Right lobe of liver (tissue), 6 donors: ENCODE measurements around the gene HYAL1. TPM values are rescaled to one million over a fixed set of nuclear protein-coding genes. Genes with fewer than 3 reads are reported as not detected.

Experiments used
- ATAC-seq, 4 donors: fragments of 200-7000 bp; cut with Tn5 transposase; one replicate each; pipeline ENCODE4 v1.9.1; 2020; ENCODE audit warnings: mild to moderate bottlenecking in 4 of 4, moderate library complexity in 4 of 4
- DNase-seq, 3 donors: peaks; one replicate each; pipeline ENCODE4 v3.0.0-alpha.2; 2020
- H3K27ac ChIP-seq, 3 donors: fragments of 200-600 bp; one replicate each; pipeline ENCODE4 v1.8.0; 2022
- H3K27me3 ChIP-seq, 2 donors: fragments of 200-600 bp; one replicate each; pipeline ENCODE4 v1.8.0; 2022
- H3K36me3 ChIP-seq, 4 donors: fragments of 200-600 bp; sonication (generic) in 1 of 4; one replicate each; pipeline versions ENCODE4 v1.5.1 to v1.8.0; 2017 to 2022; ENCODE audit warnings: control low read depth in 1 of 4
- H3K4me1 ChIP-seq, 4 donors: fragments of 200-600 bp; sonication (generic) in 1 of 4; one replicate each; pipeline versions ENCODE4 v1.5.1 to v1.8.0; 2017 to 2022; ENCODE audit warnings: control low read depth in 1 of 4
- H3K4me3 ChIP-seq, 3 donors: fragments of 200-600 bp; one replicate each; pipeline ENCODE4 v1.8.0; 2022
- H3K9me3 ChIP-seq, 4 donors: fragments of 200-600 bp; sonication (generic) in 1 of 4; one replicate each; pipeline versions ENCODE4 v1.5.1 to v1.8.0; 2017 to 2022; ENCODE audit warnings: control low read depth in 1 of 4
- CTCF ChIP-seq, 4 donors: fragments of 200-600 bp in 3 of 4; fragments of 450-650 bp in 1 of 4; IDR thresholded peaks; one replicate each; pipeline versions ENCODE4 v1.5.1 to v1.8.0; 2016 to 2022; ENCODE audit warnings: antibody characterized with exemption in 4 of 4, mild to moderate bottlenecking in 2 of 4
- POLR2A ChIP-seq: fragments of 450-650 bp; IDR thresholded peaks from one replicate; pipeline ENCODE4 v1.6.1; 2017; ENCODE audit warnings: antibody characterized with exemption, mild to moderate bottlenecking
- WGBS: methylation state at CpG from one replicate; pipeline ENCODE4 v1.1.6; 2018; ENCODE audit warnings: low coverage, low lambda C conversion rate; ENCODE audit not compliant: insufficient coverage; ENCODE audit errors: missing lambda C conversion rate; 5-methylcytosine and 5-hydroxymethylcytosine counted together
- intact Hi-C, 2 donors: fragments of 100-400 bp; cut with DNase I; formaldehyde crosslinking; loops; one replicate each; pipeline versions ENCODE4 v1.11.2 to v1.14.1; 2022
- total RNA-seq, 6 experiments: library from RNA; depleted of rRNA in 2 of 6; stranded (reverse); fragments of >200 nt in 2 of 6; fragmentation: NEBNext Ultra II Directional in 3 of 6; extraction: Animal tissue kit (Norgen Biotek cat#: 25700) in 3 of 6; gene quantifications; one replicate each; pipeline versions ENCODE4 v1.1.0 to v1.2.4, GENCODE V29; 2016 to 2023
- donor health status: DM: no; HTN: yes; CAD: no.
- donor health status: DM: no; HTN: no; CAD: no.
- donor health status: DM: no; HTN: no; CAD: no.
- donor health status: DM: no; HTN: yes; CAD: no.
- donor health status: DM: no; HTN: yes; CAD: no.

The HYAL1 gene
- total RNA-seq, 6 experiments from 2014 or later: 90.6 to 157 (median 136) TPM

- Histone ChIP-seq H3K4me1 (peaks cover 0 to 33% (median 15%) of the 10 kb centered on the region in 4 donors), H3K36me3 (peaks cover 4 to 21% (median 9%) of the 10 kb centered on the region in 4 donors), H3K27me3 (no peaks in the 10 kb centered on the region), H3K9me3 (no peaks in the 10 kb centered on the region), H3K4me3 (no peak overlapping the region), H3K27ac (no peak overlapping the region)
- no peak for TF ChIP-seq CTCF (IDR thresholded peaks at IDR 0.05)
- no peak for ATAC-seq
- intact Hi-C loops: loop anchor here in 1 of 2 donors (5.0 kb wide), 1 partner anchor 49 kb away; the partner anchor contains the start of gene LSMEM2
- no peak for DNase-seq
- WGBS: 84% methylated on average over 4 of the region's 8 CpGs
These were observed 22.8 kb upstream of the HYAL1 start for GRCh38 chr3:50326182-50326541.

GRCh38 chr3:50325497-50326181 lies 22.3 kb upstream of the HYAL1 start:
- peaks cover 0 to 16% (median 5%) of the 10 kb centered on the region in 4 donors for H3K36me3 ChIP-seq
- ATAC-seq (no peak), DNase-seq (no peak)
- no peak overlapping the region for H3K27ac ChIP-seq
- WGBS: 65% methylated on average over 5 of the region's 11 CpGs
- H3K4me1 ChIP-seq: peaks cover 0 to 33% (median 15%) of the 10 kb centered on the region in 4 donors
- intact Hi-C loops: loop anchor here in 1 of 2 donors (5.0 kb wide), 1 partner anchor 48 kb away; the partner anchor contains the start of gene LSMEM2
- TF ChIP-seq POLR2A (no peak), CTCF (IDR thresholded peaks at IDR 0.05) (no peak)
- H3K27me3 ChIP-seq: no peaks in the 10 kb centered on the region
- no peak overlapping the region for H3K4me3 ChIP-seq
- H3K9me3 ChIP-seq: no peaks in the 10 kb centered on the region

- no peaks in the 10 kb centered on the region for H3K27me3 ChIP-seq
- ATAC-seq (no peak), DNase-seq (no peak)
- peaks cover 0 to 11% (median under 1%) of the 10 kb centered on the region in 4 donors for H3K36me3 ChIP-seq
- no CpG with 5 or more reads among the region's 2 CpGs for WGBS
- intact Hi-C loops: loop anchor here in 1 of 2 donors (5.0 kb wide), 1 partner anchor 48 kb away; the partner anchor contains the start of gene LSMEM2
- no peaks in the 10 kb centered on the region for H3K9me3 ChIP-seq
- H3K4me3 ChIP-seq: no peak overlapping the region
- no peak overlapping the region for H3K27ac ChIP-seq
- peaks cover 0 to 37% (median 17%) of the 10 kb centered on the region in 4 donors for H3K4me1 ChIP-seq
- no peak for TF ChIP-seq POLR2A
- TF ChIP-seq CTCF (IDR thresholded peaks at IDR 0.05): no peak
These were observed 21.7 kb upstream of the HYAL1 start for GRCh38 chr3:50325113-50325480.

GRCh38 chr3:50324351-50325112 lies 21.2 kb upstream of the HYAL1 start:
- peak; percentile 75 to 81 (median 78) for DNase-seq
- Histone ChIP-seq H3K27me3 (no peaks in the 10 kb centered on the region), H3K4me3 (no peak overlapping the region), H3K27ac (peak overlapping the region; percentile 23 to 98 (median 98)), H3K36me3 (peaks cover 0 to 7% (median 0%) of the 10 kb centered on the region in 4 donors), H3K9me3 (no peaks in the 10 kb centered on the region), H3K4me1 (peaks cover 0 to 43% (median 20%) of the 10 kb centered on the region in 4 donors)
- intact Hi-C loops: loop anchor here (5.0 kb wide), 2 partner anchors 47 to 52 kb away; partner anchors contain the start of gene LSMEM2 (in 1 of the 2)
- TF ChIP-seq CTCF (IDR thresholded peaks at IDR 0.05) (peak; percentile 78 to 94 (median 84)), POLR2A (no peak)
- WGBS: 0% methylated on average over 2 of the region's 4 CpGs
- peak; percentile 20 to 44 (median 32) for ATAC-seq
